HG02623 (cell line): Measurements from ENCODE around the gene DPF3.

Experiments used
- ATAC-seq: cut with Tn5 transposase; IDR thresholded peaks from one replicate; pipeline ENCODE4 v1.9.1; 2021; ENCODE audit warnings: moderate library complexity; ENCODE audit not compliant: unreplicated experiment

The DPF3 gene

GRCh38 chr14:72801381-72801812 lies 92.5 kb downstream of the DPF3 start:
- no peak for ATAC-seq

- no peak for ATAC-seq
These were observed 93.0 kb downstream of the DPF3 start for GRCh38 chr14:72800848-72801370.

- ATAC-seq: no peak
These were observed 93.6 kb downstream of the DPF3 start for GRCh38 chr14:72800296-72800695.

- no peak for ATAC-seq
These were observed 97.0 kb downstream of the DPF3 start for GRCh38 chr14:72796935-72797334.

GRCh38 chr14:72793156-72793939 lies 100.6 kb downstream of the DPF3 start:
- ATAC-seq: no peak

- ATAC-seq: no peak
These were observed 101.7 kb downstream of the DPF3 start for GRCh38 chr14:72792051-72792788.

- ATAC-seq: no peak
These were observed 102.9 kb downstream of the DPF3 start for GRCh38 chr14:72790887-72791566.

GRCh38 chr14:72788972-72789728 lies 104.8 kb downstream of the DPF3 start:
- ATAC-seq: no peak

- no peak for ATAC-seq
These were observed 105.6 kb downstream of the DPF3 start for GRCh38 chr14:72788255-72788654.

GRCh38 chr14:72787841-72788240 lies 106.1 kb downstream of the DPF3 start:
- no peak for ATAC-seq

GRCh38 chr14:72786378-72787350 lies 107.2 kb downstream of the DPF3 start:
- ATAC-seq: no peak

- no peak for ATAC-seq
These were observed 110.2 kb downstream of the DPF3 start for GRCh38 chr14:72783741-72784140.

GRCh38 chr14:72782817-72783216 lies 111.1 kb downstream of the DPF3 start:
- no peak for ATAC-seq

GRCh38 chr14:72781561-72782508 lies 112.1 kb downstream of the DPF3 start:
- no peak for ATAC-seq

GRCh38 chr14:72780751-72781150 lies 113.2 kb downstream of the DPF3 start:
- no peak for ATAC-seq

- no peak for ATAC-seq
These were observed 114.2 kb downstream of the DPF3 start for GRCh38 chr14:72779679-72780078.

- no peak for ATAC-seq
These were observed 116.3 kb downstream of the DPF3 start for GRCh38 chr14:72777636-72778035.

- ATAC-seq: no peak
These were observed 117.1 kb downstream of the DPF3 start for GRCh38 chr14:72776701-72777261.
